HG02678 (cell line): ENCODE measurements around the gene ALKBH4.
"Not testable (repeated sequence)": the region's sequence is repeated elsewhere in the genome, so short reads cannot be mapped to it uniquely, and the experiment has no call there.

ENCODE experiments used
- ATAC-seq: cut with Tn5 transposase; IDR thresholded peaks from one replicate; pipeline ENCODE4 v1.9.1; 2021; ENCODE audit warnings: mild to moderate bottlenecking, moderate library complexity; ENCODE audit not compliant: unreplicated experiment

The ALKBH4 gene, protein sequence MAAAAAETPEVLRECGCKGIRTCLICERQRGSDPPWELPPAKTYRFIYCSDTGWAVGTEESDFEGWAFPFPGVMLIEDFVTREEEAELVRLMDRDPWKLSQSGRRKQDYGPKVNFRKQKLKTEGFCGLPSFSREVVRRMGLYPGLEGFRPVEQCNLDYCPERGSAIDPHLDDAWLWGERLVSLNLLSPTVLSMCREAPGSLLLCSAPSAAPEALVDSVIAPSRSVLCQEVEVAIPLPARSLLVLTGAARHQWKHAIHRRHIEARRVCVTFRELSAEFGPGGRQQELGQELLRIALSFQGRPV

DNA sequence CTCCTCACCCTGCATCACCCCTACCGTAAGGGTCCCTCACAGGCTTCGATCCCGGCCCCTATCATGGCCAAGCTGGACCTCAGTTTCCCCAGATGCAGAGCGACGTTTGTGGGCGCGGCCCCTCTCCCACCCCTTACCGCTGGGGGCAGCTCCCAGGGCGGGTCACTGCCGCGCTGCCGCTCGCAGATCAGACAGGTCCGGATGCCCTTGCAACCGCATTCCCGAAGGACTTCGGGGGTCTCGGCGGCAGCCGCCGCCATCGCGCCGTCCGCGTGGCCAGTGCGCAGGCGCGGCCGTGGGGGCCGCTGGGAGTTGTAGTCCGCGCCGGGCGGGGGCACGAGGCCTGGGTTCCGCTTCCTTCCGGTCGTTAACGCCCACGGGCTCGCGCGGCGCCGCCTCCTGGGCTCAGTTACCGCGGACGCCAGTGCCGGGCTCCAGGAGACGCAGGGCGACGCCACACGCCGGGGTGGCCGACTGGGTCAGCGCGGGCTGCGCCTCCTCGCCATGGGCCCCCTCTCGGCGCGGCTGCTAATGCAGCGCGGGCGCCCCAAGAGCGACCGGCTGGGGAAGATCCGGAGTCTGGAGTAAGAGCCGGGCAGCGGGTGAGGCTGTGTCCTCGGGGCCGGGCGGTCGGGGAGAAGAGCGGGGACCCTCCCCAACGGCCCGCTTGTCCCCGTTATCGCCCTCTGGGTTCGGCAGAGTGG is at the start of gene ALKBH4, which contains the start of gene LRWD1:
Gene ALKBH4 (minus strand): TSS at position 287 of the 704 bp plus-strand sequence. CDS start 27 bp downstream, at position 260.
Gene LRWD1 (plus strand): TSS at position 408 of the 704 bp plus-strand sequence. CDS start 97 bp downstream, at position 505.
- peak; percentile 95 for ATAC-seq

DNA sequence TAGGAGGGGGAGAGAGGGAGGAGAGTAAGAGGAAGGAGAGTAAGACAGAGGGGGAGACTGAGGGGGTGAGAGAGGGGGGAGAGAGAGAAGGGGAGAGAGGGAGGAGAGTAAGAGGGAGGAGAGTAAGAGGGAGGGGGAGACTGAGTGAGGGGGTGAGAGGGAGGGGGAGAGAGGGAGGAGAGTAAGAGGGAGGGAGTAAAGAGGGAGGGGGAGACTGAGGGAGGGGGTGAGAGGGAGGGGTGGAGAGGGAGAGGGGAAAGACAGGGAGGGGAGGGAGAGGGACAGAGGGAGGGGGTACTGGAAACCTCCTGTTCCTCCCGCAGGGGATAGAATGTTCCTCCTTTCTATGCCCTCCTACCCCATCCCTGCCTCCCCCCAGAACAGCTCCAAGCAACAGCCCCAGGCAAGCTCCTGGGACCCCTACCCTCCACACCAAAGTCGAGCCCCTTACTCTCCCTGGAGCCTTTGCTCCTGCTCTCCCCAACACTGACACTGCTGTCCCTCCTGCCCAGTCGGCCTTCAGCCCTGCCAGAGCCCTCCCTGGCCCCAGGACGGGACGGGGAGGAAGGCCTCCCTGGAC is 48.1 kb upstream of the ALKBH4 start:
- ATAC-seq = not testable (repeated sequence)

DNA sequence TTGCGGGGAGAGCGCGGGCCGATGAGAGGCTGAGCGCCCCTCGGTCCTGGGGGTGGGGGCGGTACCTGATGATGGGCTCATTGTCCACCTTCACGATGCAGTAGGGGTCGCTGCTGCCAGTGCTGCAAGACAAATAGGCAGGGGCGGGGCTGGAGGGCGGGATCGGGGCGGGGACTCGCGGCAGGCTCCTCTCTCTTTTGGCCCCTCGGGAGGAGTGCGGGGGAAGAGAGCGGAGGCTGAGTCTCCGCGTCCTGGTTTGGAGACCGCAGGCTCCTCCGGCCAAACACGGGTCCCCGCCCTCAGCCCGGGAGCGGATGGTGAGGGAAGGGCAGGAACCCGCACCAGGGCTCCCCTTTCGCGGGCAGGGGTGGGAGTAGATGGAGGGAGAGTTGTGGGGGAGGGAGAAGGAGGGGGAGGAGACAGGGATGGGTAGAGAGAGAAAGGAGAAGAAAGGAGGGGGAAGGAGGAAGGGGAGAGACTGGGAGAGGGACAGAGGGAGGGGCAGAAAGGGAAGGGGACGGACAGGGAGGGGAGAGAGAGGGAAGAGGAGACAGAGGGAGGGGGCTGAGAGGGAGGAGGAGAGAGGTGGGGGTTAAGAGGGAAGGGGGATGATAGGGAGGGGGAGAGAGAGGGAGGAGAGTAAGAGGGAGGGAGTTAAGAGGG is 47.3 kb upstream of the ALKBH4 start:
- ATAC-seq = peak; percentile 36

DNA sequence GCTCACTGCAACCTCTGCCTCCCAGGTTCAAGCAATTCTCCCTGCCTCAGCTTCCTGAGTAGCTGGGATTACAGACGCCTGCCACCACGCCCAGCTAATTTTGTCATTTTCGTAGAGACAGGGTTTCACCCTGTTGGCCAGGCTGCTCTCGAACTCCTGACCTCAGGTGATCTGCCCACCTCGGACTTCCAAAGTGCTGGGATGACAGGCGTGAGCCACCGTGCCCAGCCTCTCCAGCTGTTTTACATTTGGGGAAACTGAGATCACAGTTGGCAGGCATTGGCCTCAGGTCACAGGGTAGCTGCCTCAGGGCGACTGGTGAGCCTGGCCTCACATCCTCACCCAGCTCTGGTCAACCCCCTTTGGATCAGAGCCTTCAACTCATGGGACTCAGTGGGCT is 45.9 kb upstream of the ALKBH4 start:
- ATAC-seq = not testable (repeated sequence)

DNA sequence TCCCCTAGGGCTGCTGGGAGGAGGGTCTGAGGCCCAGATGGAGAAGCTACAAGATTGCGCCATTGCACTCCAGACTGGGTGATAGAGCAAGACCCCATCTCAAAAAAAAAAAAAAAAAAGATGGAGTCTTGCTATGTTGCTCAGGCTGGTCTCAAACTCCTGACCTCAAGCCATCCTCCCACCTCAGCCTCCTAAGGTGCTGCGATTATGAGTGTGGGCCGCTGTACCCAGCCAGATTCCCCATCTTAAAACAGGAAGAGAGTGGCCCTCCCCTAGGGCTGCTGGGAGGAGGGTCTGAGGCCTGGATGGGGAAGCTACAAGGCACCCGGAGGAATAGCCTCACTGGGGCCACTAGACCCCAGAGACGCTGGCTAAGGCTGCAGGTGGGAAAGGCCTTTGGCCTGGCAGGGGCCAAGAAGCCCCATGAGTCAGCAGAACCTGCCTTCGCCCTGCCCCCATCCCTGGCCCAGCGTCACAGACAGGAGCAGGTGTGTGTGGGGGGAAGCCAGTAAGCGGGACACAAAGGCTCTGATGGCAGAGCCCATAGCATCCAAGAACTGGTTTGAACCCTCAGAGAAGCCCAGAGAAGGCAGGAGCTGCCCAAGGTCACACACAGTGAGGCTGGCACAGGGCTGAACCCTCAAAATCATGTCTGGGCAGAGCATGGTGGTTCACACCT is 42.9 kb upstream of the ALKBH4 start:
- ATAC-seq = not testable (repeated sequence)

DNA sequence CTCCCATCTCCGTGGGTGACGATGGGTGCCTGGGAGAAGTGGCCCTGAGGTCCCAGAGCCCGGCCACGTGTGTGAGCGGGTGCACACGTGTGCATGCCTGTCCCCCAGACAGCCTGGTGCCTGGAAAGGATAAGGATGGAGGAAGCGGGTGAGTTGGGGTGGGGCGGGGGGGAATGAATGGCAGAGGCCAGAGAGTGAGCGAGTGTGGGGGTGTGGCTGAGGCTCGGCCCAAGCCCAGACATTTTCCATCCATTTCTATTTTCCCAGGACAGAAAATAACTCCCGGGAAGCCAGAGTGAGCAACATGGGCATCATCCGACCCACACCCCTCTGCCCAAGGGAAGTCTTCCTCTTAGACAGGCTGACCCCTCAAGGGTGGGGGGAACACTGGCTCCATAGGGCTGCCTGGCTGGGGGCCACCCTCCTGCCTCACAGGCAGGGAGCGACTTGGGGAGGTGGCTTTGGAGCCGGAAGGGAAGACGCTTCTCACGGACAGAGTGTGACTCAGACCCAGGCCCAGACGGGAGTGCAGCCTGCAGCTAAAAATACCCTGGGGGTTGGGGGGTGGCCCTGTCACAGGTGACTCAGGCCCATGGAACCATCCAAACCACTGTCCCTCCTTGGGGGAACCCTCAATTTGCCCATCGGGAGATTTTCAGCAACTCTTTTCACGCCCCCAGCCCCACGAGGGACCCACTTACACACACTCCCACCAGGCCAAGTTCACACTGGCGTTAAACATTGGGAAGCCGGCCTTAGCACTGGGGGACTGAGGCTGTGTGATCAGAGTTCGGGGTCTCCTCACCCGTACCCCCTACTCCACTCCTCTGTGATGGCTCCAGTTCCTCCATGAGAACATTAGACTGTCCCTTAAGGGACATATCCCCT is 40.9 kb upstream of the ALKBH4 start:
- not testable (repeated sequence) for ATAC-seq

DNA sequence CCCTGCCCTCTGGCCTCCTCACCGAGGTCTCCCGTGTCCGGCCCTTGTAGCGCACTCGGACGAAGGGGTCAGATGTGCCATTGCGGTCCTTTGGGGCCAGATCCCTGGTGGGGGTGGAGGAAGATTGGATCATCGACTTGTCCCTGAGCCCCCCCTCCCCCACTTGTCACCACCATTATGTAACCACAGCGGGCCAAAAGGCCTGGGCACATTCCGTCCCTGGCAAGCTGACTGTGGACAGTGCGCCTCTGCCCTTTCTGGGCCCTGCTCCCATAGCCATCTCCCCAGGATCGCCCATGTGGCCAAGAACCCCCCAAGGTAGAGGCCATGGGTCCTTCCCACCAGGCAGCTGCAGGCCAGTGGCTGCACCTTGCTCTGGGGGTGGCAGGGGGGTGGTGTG is 38.5 kb upstream of the ALKBH4 start:
- not testable (repeated sequence) for ATAC-seq

DNA sequence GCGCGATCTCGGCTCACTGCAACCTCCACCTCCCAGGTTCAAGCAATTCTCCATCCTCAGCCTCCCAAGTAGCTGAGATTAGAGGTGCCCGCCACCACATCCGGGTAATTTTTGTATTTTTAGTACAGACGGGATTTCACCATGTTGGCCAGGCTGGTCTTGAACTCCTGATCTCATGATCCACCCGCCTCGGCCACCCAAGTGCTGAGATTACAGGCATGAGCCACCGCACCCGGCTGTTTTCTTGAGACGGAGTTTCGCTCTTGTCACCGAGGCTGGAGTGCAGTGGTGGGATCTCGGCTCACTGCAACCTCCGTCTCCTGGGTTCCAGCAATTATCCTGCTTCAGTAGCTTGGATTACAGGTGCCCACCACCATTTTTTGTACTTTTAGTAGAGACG is 33.7 kb upstream of the ALKBH4 start:
- not testable (repeated sequence) for ATAC-seq

DNA sequence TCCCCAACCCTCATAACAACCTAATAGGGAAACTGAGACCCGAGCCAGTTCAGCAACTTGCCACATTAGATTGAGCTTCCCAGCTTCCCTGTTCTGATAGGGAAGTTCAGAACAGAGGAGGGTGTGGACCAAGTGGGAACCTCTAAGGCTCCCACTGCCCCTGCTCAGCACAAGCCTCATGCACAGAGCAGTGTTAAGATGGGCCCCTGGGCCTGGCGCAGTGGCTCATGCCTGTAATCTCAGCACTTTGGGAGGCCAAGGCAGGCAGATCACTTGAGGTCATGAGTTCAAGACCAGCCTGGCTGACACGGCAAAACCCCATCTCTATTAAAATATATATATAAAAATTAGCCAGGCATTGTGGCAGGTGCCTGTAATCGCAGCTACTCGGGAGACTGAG is 32.6 kb upstream of the ALKBH4 start:
- not testable (repeated sequence) for ATAC-seq

DNA sequence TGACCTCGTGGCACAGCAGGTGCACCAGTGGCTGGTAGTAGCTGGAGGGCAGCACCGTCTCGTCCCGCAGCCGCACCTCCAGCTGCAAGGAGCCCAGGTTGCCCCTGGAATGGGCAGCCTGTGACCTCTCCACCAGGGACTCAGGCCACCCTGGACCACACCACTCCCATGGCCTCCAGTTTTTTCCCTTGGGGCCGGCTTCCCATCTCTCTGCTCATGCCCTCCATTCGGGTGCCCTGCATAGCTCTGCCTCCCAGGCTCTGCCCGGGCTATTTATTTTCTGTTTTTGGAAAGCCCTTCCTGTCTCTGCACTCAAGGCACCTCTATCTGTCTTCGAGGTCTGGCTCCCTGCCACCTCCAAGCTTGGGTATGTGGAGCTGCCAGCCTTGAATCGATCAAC is 32.2 kb upstream of the ALKBH4 start:
- ATAC-seq = not testable (repeated sequence)

DNA sequence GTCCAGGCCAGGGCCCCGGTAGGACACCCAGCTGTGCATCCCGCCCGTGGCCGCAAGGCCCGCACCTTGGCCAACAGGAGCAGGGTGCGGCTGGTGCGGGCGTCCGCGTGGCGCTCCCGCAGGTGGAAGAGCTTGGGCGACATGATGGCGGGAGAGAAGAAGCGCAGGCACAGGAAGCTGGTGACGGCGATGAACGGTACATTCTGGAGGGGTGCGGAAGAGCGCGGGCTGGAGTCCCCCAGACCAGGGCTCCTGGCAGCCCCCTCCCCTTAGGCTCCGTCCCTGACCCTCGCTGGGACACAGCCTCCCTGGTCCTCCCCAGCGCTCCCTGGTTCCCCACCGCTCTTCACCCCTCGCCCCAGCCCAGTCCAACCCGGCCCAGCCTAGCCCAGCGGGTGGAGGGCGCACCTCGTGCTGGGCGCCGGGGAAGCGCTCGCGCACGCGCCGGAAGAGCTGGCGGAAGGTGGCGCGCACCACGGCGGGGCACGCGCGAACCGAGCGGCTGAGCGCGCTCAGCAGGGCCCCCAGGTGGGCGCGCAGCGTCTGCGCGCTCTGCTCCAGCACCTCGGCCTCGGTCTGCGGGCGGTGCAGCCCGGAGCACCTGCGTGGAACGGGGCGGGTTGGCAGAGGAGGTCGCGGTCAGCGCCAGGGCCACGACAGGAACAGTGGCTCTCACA is 29.9 kb upstream of the ALKBH4 start:
- peak; percentile 77 for ATAC-seq

DNA sequence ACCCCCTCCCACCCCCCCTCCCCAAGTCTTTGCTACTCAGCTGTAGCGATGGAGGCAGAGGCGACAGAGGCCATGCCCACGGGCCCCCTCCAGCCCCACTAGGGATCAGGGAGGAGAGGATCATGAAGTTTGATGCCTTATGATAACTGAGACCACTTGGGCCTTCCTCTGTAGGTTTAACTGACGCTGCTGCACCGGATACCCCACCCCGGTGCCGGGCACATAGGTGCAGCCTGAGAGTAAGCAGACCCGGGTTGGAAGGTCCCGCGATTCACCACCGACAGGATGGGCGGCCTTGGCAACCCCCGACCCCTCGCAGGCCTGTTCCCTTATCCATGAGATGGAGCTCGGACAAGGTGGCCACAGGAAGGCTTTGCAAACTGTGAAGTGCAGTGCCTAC is 29.4 kb upstream of the ALKBH4 start:
- not testable (repeated sequence) for ATAC-seq

DNA sequence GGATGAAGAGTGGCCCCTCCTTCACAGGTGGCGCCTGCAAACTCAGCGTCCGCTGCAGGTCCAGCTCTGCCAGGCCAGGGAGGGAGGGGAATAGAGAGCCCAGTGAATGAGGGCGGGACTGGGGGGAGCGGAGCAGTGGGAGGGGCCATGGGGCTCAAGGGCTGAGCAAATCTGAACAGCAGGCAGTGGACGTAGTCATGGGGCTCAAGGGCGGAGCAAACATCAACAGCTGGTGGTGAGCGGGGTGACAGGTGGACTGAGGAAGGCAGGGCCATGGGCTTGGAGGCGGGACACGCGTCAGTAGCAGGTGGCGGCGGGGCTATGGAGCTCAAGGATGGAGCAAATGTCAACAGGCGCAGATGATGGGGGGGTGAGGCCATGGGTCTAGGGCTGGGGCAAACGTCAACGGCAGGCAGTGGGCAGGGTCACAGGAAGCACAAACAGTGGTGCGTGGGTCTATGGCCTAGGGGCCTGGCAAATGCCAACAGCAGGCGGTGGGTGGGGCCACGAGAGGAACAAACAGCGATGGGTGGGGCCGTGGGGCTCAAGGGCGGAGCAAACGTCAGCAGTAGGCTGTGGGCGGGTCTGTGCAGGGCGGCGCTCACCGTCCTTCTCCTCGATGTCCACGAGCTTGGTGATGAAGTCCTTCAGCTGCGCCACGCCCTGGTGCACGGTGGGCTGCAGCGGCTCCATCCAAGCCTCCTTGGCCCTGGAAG is 28.7 kb upstream of the ALKBH4 start:
- ATAC-seq = peak; percentile 32

DNA sequence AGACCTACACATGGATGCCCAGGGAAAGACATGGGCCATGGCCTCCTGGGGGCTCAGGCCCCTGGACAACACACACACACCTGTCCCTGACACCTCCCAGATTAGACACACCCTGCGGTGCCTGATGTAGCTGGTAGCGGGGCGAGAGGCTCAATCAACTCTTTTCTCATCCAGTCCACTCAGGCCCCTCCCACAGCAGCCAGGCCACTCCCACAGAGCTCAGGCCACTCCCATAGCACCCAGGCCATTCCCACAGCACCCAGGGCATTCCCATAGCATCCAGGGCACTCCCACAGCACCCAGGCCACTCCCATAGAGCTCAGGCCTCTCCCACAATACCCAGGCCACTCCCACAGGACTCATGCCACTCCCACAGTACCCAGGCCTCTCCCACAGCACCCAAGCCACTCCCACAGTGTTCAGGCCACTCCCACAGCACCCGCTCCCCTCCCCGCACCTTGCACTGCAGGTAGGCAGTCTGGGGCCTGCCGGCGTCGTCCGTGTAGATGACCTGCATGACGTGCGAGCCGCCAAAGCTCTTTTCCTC is 25.9 kb upstream of the ALKBH4 start:
- ATAC-seq = peak; percentile 36

DNA sequence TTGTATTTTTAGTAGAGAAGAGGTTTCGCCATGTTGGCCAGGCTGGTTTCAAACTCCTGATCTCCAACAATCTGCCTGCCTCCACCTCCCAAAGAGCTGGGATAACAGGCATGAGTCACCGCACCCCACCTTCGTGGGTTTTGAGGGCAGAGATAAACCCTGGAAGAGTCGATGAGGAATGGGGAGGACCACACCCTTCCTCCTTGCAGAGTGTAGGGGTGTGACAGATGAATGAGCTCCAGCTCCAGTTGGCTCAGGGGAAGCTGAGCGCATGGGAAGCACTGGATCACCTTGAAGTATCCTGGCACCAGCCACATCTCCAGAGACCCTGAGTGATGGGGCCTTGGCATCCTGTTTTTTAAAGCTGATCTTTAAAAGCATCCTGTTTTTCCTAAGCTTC is 19.7 kb upstream of the ALKBH4 start:
- ATAC-seq = not testable (repeated sequence)

DNA sequence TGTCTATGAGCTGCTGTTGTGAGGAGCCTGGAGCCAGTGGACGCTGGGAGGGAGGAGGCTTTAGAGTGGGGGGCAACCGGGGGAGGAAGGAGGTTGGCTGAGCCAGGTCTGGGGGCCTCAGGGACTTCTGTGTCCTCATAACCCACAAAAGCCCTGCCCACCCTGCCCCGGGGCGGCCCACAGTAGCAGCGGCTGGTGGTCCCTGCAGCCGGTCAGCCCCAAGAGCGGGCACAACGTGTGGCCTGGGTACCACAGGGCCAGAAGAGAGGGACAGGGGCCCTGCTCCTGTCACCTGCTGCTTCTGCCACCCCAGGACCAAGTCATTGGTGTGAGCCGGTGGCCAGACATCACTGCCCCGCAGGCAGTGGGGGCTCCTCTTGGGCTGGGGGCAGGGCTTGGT is 17.3 kb upstream of the ALKBH4 start:
- not testable (repeated sequence) for ATAC-seq

DNA sequence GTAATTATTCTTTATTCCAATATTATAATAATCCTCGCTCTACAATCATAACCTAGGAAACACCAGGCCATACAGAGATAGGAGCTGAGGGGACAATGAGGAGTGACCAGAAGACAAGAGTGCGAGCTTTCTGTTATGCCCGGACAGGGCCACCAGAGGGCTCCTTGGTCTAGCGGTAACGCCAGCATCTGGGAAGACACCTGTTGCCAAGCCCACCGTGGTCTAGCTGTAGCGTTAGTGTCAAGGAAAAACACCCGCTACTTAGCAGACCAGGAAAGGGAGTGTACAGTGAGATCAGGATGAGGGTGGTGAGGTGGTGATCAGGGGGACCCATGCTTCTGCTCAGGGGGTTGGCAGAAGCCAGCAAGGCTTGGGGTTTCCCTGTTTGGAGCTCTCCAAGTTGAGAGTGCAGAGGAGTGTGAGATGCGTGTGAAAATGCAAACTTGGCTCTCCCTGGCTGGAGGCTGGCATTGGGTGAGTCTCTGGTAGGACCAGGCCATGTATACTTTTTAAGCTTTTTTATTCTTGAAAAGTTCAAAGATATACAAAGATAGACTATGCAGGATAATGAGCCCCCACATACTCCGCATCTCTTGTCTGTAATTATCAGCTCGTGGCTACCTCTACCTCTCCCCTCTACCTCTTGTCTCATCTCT is 15.4 kb upstream of the ALKBH4 start:
- ATAC-seq = not testable (repeated sequence)

DNA sequence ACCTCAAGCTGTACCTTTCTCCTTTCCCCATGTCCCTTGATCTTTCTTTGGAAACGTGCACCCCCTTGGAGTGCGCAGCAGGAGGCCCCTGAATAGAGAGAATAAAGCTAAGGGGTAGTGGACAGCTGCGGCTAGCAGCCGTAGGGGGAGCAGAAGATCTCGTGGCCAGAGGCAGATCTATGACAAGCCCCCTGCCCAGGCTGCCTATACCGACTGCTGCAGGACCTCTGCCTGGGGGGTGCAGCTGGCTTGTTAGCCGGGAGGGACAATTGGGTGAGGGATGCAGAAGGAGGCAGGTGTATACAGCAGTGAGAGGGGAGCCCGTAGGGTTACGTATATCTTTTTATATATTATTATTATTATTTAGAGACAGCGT is 14.5 kb upstream of the ALKBH4 start:
- peak; percentile 36 for ATAC-seq
